ENCODE measurements around the gene SESTD1. TPM values are rescaled to one million over a fixed set of nuclear protein-coding genes. Genes with fewer than 3 reads are reported as not detected.

The SESTD1 gene
- total and polyA plus RNA-seq, 2 of the 13 experiments (the other 11 are each of a cell fraction or from before 2014, with no cell fraction given) = 74.4 to 101 TPM

DNA sequence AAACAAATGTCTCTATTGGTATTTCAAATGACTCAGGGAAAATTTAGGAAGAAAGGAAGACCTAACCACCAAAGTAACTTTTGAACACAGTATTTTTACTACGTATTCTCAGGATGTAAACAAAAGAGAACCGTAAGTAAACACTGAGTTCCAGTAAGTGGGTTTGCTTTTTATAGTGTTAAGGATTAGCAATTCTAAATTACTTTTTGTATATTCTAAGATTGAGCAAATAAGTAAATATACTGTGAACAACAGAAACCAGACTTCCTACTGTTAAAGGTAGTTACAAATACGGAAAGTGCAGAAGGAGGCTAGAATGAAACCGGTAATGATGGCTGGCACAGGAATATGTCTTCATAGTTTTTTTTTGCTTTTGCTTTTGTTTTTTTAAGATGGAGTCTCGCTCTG is 31.5 kb downstream of the SESTD1 start (continued):
- TF ChIP-seq ZNF136 (CRISPR knock-in tag; IDR thresholded peaks at IDR 0.05; ENCODE audit: low read depth) = no peak
- TF ChIP-seq SNAI1 (CRISPR knock-in tag; IDR thresholded peaks at IDR 0.05; ENCODE audit: borderline replicate concordance) = no peak
- no peak for TF ChIP-seq ZEB1 (IDR thresholded peaks at IDR 0.05; ENCODE audit: insufficient replicate concordance, low read depth)
- TF ChIP-seq KLF16 (CRISPR knock-in tag; IDR thresholded peaks at IDR 0.05) = peak in 1 of 2 experiments; percentile 70; a peak in 1 of 4 replicates
- peak; percentile 95 for TF ChIP-seq FOXA3 (CRISPR knock-in tag; IDR thresholded peaks at IDR 0.05)
- TF ChIP-seq DNMT1 (CRISPR knock-in tag; IDR thresholded peaks at IDR 0.05) = no peak
- TF ChIP-seq CC2D1A (CRISPR knock-in tag; IDR thresholded peaks at IDR 0.05) = no peak
- no peak for TF ChIP-seq ZNF7 (CRISPR knock-in tag; IDR thresholded peaks at IDR 0.05)
- TF ChIP-seq KLF6 (CRISPR knock-in tag; IDR thresholded peaks at IDR 0.05) = 0 out of 2 replicates have a peak, but pooled peaks have one; percentile 46
- TF ChIP-seq, protein P1, sequence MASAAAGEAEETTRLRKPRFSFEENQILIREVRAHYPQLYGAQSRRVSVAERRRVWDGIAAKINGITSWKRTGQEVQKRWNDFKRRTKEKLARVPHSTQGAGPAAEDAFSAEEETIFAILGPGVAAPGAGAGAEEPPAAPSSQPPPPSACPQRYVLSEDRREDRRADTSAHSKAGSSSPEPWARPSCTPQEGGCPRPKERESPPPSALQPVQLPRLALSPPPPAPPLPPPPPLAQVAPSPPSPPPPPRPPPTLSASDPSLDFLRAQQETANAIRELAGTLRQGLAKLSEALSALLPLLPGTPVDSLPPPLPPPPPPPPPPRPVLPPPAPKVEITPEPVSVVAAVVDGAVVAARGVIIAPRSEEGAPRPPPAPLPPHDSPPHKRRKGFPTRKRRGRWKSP (CRISPR knock-in tag; IDR thresholded peaks at IDR 0.05) = peak; percentile 70; the same call in 1 of the 2 replicates
- TF ChIP-seq, protein P2, sequence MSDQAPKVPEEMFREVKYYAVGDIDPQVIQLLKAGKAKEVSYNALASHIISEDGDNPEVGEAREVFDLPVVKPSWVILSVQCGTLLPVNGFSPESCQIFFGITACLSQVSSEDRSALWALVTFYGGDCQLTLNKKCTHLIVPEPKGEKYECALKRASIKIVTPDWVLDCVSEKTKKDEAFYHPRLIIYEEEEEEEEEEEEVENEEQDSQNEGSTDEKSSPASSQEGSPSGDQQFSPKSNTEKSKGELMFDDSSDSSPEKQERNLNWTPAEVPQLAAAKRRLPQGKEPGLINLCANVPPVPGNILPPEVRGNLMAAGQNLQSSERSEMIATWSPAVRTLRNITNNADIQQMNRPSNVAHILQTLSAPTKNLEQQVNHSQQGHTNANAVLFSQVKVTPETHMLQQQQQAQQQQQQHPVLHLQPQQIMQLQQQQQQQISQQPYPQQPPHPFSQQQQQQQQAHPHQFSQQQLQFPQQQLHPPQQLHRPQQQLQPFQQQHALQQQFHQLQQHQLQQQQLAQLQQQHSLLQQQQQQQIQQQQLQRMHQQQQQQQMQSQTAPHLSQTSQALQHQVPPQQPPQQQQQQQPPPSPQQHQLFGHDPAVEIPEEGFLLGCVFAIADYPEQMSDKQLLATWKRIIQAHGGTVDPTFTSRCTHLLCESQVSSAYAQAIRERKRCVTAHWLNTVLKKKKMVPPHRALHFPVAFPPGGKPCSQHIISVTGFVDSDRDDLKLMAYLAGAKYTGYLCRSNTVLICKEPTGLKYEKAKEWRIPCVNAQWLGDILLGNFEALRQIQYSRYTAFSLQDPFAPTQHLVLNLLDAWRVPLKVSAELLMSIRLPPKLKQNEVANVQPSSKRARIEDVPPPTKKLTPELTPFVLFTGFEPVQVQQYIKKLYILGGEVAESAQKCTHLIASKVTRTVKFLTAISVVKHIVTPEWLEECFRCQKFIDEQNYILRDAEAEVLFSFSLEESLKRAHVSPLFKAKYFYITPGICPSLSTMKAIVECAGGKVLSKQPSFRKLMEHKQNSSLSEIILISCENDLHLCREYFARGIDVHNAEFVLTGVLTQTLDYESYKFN (CRISPR knock-in tag; conservative IDR thresholded peaks at IDR 0.05) = peak; percentile 65
- no peak for TF ChIP-seq PITX1 (CRISPR knock-in tag; IDR thresholded peaks at IDR 0.05)
- TF ChIP-seq, protein P3, sequence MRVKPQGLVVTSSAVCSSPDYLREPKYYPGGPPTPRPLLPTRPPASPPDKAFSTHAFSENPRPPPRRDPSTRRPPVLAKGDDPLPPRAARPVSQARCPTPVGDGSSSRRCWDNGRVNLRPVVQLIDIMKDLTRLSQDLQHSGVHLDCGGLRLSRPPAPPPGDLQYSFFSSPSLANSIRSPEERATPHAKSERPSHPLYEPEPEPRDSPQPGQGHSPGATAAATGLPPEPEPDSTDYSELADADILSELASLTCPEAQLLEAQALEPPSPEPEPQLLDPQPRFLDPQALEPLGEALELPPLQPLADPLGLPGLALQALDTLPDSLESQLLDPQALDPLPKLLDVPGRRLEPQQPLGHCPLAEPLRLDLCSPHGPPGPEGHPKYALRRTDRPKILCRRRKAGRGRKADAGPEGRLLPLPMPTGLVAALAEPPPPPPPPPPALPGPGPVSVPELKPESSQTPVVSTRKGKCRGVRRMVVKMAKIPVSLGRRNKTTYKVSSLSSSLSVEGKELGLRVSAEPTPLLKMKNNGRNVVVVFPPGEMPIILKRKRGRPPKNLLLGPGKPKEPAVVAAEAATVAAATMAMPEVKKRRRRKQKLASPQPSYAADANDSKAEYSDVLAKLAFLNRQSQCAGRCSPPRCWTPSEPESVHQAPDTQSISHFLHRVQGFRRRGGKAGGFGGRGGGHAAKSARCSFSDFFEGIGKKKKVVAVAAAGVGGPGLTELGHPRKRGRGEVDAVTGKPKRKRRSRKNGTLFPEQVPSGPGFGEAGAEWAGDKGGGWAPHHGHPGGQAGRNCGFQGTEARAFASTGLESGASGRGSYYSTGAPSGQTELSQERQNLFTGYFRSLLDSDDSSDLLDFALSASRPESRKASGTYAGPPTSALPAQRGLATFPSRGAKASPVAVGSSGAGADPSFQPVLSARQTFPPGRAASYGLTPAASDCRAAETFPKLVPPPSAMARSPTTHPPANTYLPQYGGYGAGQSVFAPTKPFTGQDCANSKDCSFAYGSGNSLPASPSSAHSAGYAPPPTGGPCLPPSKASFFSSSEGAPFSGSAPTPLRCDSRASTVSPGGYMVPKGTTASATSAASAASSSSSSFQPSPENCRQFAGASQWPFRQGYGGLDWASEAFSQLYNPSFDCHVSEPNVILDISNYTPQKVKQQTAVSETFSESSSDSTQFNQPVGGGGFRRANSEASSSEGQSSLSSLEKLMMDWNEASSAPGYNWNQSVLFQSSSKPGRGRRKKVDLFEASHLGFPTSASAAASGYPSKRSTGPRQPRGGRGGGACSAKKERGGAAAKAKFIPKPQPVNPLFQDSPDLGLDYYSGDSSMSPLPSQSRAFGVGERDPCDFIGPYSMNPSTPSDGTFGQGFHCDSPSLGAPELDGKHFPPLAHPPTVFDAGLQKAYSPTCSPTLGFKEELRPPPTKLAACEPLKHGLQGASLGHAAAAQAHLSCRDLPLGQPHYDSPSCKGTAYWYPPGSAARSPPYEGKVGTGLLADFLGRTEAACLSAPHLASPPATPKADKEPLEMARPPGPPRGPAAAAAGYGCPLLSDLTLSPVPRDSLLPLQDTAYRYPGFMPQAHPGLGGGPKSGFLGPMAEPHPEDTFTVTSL (CRISPR knock-in tag; IDR thresholded peaks at IDR 0.05; ENCODE audit: borderline replicate concordance) = no peak; the same call in 1 of the 2 replicates
- TF ChIP-seq, protein P4, sequence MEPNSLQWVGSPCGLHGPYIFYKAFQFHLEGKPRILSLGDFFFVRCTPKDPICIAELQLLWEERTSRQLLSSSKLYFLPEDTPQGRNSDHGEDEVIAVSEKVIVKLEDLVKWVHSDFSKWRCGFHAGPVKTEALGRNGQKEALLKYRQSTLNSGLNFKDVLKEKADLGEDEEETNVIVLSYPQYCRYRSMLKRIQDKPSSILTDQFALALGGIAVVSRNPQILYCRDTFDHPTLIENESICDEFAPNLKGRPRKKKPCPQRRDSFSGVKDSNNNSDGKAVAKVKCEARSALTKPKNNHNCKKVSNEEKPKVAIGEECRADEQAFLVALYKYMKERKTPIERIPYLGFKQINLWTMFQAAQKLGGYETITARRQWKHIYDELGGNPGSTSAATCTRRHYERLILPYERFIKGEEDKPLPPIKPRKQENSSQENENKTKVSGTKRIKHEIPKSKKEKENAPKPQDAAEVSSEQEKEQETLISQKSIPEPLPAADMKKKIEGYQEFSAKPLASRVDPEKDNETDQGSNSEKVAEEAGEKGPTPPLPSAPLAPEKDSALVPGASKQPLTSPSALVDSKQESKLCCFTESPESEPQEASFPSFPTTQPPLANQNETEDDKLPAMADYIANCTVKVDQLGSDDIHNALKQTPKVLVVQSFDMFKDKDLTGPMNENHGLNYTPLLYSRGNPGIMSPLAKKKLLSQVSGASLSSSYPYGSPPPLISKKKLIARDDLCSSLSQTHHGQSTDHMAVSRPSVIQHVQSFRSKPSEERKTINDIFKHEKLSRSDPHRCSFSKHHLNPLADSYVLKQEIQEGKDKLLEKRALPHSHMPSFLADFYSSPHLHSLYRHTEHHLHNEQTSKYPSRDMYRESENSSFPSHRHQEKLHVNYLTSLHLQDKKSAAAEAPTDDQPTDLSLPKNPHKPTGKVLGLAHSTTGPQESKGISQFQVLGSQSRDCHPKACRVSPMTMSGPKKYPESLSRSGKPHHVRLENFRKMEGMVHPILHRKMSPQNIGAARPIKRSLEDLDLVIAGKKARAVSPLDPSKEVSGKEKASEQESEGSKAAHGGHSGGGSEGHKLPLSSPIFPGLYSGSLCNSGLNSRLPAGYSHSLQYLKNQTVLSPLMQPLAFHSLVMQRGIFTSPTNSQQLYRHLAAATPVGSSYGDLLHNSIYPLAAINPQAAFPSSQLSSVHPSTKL (CRISPR knock-in tag; IDR thresholded peaks at IDR 0.05) = peak; percentile 95

All from HepG2 (cell line).